SK-N-SH (cell line): ENCODE results near the gene UBAC2. TPM values are rescaled to one million over a fixed set of nuclear protein-coding genes. Genes with fewer than 3 reads are reported as not detected.

Experiments used
- CTCF ChIA-PET: fragments of 300-600, 350-600 bp; formaldehyde crosslinking; extraction: SDS; loops from one replicate; lab custom pipeline; 2021; lab: Yijun Ruan, JAX
- POLR2A ChIA-PET: fragments of 350-600 bp; sonication (Branson Sonifier 250); formaldehyde crosslinking; extraction: SDS; loops from one replicate; lab custom pipeline; 2020; ENCODE audit warnings: antibody characterized with exemption, inconsistent platforms; lab: Yijun Ruan, JAX
- DNase-seq: peaks from one replicate; pipeline ENCODE4 v3.0.0; 2012
- H2AFZ ChIP-seq: fragments of 200-600 bp; sonication (generic); 2 replicates; pipeline ENCODE4 v1.8.1; 2016; ENCODE audit warnings: antibody characterized with exemption, mild to moderate bottlenecking, low read depth
- H3F3A ChIP-seq: fragments of 200-600 bp; sonication (generic); replicated peaks from 2 replicates; pipeline ENCODE3; 2016; ENCODE audit warnings: antibody characterized with exemption, mild to moderate bottlenecking; ENCODE audit not compliant: insufficient read depth
- H3K27ac ChIP-seq, 2 experiments: fragments of 200-500 bp in 1 of 2; fragments of 200-600 bp in 1 of 2; sonication (Bioruptor generic) in 1 of 2; sonication (generic), shearing (Covaris generic) in 1 of 2; 2 replicates each; pipeline versions ENCODE4 v1.5.1 to v1.6.1; 2014 to 2016; ENCODE audit warnings: low read depth in 2 of 2, inconsistent platforms in 1 of 2, low read length in 1 of 2, mild to moderate bottlenecking in 1 of 2, mixed read lengths in 1 of 2
- H3K27me3 ChIP-seq: fragments of 200-600 bp; sonication (generic), shearing (Covaris generic); 2 replicates; pipeline ENCODE4 v1.6.1; 2016; ENCODE audit warnings: mixed run types; ENCODE audit not compliant: insufficient read depth
- H3K36me3 ChIP-seq, 2 experiments: fragments of 200-500 bp in 1 of 2; fragments of 200-600 bp in 1 of 2; sonication (Bioruptor generic) in 1 of 2; sonication (generic) in 1 of 2; replicated peaks in 1 of 2; 2 replicates each; pipeline versions ENCODE3 to v1.5.1; 2014 to 2016; ENCODE audit warnings: low read length in 1 of 2, mild to moderate bottlenecking in 1 of 2; ENCODE audit not compliant: insufficient read depth in 2 of 2, control insufficient read depth in 1 of 2
- H3K4me1 ChIP-seq, 2 experiments: fragments of 200-500 bp in 1 of 2; fragments of 200-600 bp in 1 of 2; sonication (Bioruptor generic) in 1 of 2; sonication (generic), shearing (Covaris generic) in 1 of 2; 2 replicates each; pipeline versions ENCODE4 v1.5.1 to v1.6.1; 2014 to 2016; ENCODE audit warnings: low read depth in 1 of 2, low read length in 1 of 2, mixed run types in 1 of 2; ENCODE audit not compliant: insufficient read depth in 2 of 2, control insufficient read depth in 1 of 2
- H3K4me2 ChIP-seq: fragments of 200-600 bp; sonication (generic), shearing (Covaris generic); 2 replicates; pipeline ENCODE4 v1.6.1; 2017; ENCODE audit warnings: mixed run types
- H3K4me3 ChIP-seq, 2 experiments: fragments of 200-500 bp in 1 of 2; fragments of 200-600 bp in 1 of 2; sonication (Bioruptor generic) in 1 of 2; sonication (generic), shearing (Covaris generic) in 1 of 2; 2 replicates each; pipeline versions ENCODE4 v1.5.1 to v1.8.1; 2014 to 2016; ENCODE audit warnings: low read depth in 2 of 2, inconsistent platforms in 1 of 2, low read length in 1 of 2, mild to moderate bottlenecking in 1 of 2, mixed read lengths in 1 of 2, moderate library complexity in 1 of 2
- H3K79me2 ChIP-seq: fragments of 200-600 bp; sonication (generic); 2 replicates; pipeline ENCODE4 v1.8.1; 2017; ENCODE audit warnings: mild to moderate bottlenecking; ENCODE audit not compliant: insufficient read depth
- H3K9ac ChIP-seq: fragments of 200-600 bp; sonication (generic); 2 replicates; pipeline ENCODE4 v1.6.1; 2017; ENCODE audit warnings: mixed run types
- H3K9me2 ChIP-seq: fragments of 200-600 bp; sonication (generic); 2 replicates; pipeline ENCODE4 v1.6.1; 2017; ENCODE audit warnings: mixed run types
- H3K9me3 ChIP-seq: fragments of 200-600 bp; sonication (generic); 2 replicates; pipeline ENCODE4 v1.6.1; 2017; ENCODE audit warnings: mixed run types, mild to moderate bottlenecking, moderate library complexity
- H4K20me1 ChIP-seq: fragments of 200-600 bp; sonication (generic); 2 replicates; pipeline ENCODE4 v1.6.1; 2017; ENCODE audit warnings: mild to moderate bottlenecking, mixed run types; ENCODE audit not compliant: insufficient read depth
- CHD2 ChIP-seq: fragments of 150-350 bp; IDR thresholded peaks from 2 replicates; pipeline ENCODE4 v1.6.1; 2018; ENCODE audit warnings: low read length; ENCODE audit not compliant: partially characterized antibody
- CTCF ChIP-seq: fragments of 200-600 bp; sonication (generic); IDR thresholded peaks from 2 replicates; pipeline ENCODE4 v1.6.1; 2017; ENCODE audit warnings: antibody characterized with exemption, mild to moderate bottlenecking, moderate library complexity
- ELF1 ChIP-seq: IDR thresholded peaks from 2 replicates; pipeline ENCODE4 v1.4.0; 2012
- FOSL2 ChIP-seq: IDR thresholded peaks from 2 replicates; pipeline ENCODE4 v1.4.0; 2012; ENCODE audit warnings: low read depth, mild to moderate bottlenecking, moderate library complexity, borderline replicate concordance
- FOXJ3 ChIP-seq: sonication (generic); formaldehyde crosslinking; IDR thresholded peaks from 2 replicates; pipeline ENCODE4 v1.5.1; 2020; ENCODE audit warnings: mild to moderate bottlenecking, missing genetic modification reagents
- GATA2 ChIP-seq: sonication (generic); formaldehyde crosslinking; IDR thresholded peaks from 2 replicates; pipeline ENCODE4 v1.5.0; 2020; ENCODE audit warnings: mild to moderate bottlenecking, missing genetic modification reagents
- IRF3 ChIP-seq: fragments of 150-350 bp; IDR thresholded peaks from 2 replicates; pipeline ENCODE4 v1.6.1; 2016; ENCODE audit warnings: mild to moderate bottlenecking, low read depth, low read length
- MXI1 ChIP-seq: IDR thresholded peaks from 2 replicates; pipeline ENCODE4 v1.6.1; 2012; ENCODE audit warnings: mild to moderate bottlenecking, low read depth, low read length, improper control_type of control experiment
- NRF1 ChIP-seq: IDR thresholded peaks from 2 replicates; pipeline ENCODE4 v1.6.1; 2012; ENCODE audit warnings: low read depth, mild to moderate bottlenecking, low read length
- PBX3 ChIP-seq: IDR thresholded peaks from 2 replicates; pipeline ENCODE4; 2012
- RAD21 ChIP-seq: IDR thresholded peaks from 2 replicates; pipeline ENCODE4 v1.6.1; 2012; ENCODE audit warnings: mild to moderate bottlenecking, low read length
- RFX5 ChIP-seq: IDR thresholded peaks from 2 replicates; pipeline ENCODE4 v1.6.1; 2012; ENCODE audit warnings: mild to moderate bottlenecking, improper control_type of control experiment, low read length
- RXRA ChIP-seq: IDR thresholded peaks from 2 replicates; pipeline ENCODE4 v1.4.0; 2012; ENCODE audit warnings: low read depth, mild to moderate bottlenecking, borderline replicate concordance
- SIN3A ChIP-seq: IDR thresholded peaks from 2 replicates; pipeline ENCODE4 v1.6.1; 2012; ENCODE audit warnings: low read depth, mild to moderate bottlenecking, low read length, moderate library complexity, borderline replicate concordance
- TAF1 ChIP-seq: IDR thresholded peaks from 2 replicates; pipeline ENCODE4 v1.6.1; 2012; ENCODE audit warnings: low read depth, mild to moderate bottlenecking, low read length, moderate library complexity, borderline replicate concordance
- TCF12 ChIP-seq: IDR thresholded peaks from 2 replicates; pipeline ENCODE4 v1.4.0; 2012
- USF2 ChIP-seq: fragments of 150-350 bp; IDR thresholded peaks from 2 replicates; pipeline ENCODE4 v1.6.1; 2017; ENCODE audit warnings: antibody characterized with exemption, low read length, low read depth, borderline replicate concordance
- YY1 ChIP-seq: IDR thresholded peaks from 2 replicates; pipeline ENCODE4 v1.4.0; 2012; ENCODE audit warnings: low read depth, mild to moderate bottlenecking
- WGBS: methylation state at CpG from one replicate; pipeline ENCODE4 v1.1.6; 2017; ENCODE audit warnings: low lambda C conversion rate; 5-methylcytosine and 5-hydroxymethylcytosine counted together
- polyA plus RNA-seq, 3 experiments: library from polyadenylated mRNA; depleted of rRNA; stranded (reverse); fragments of >200 nt; gene quantifications; 2 replicates each; pipeline ENCODE4 v1.2.3, GENCODE V29; 2012

The UBAC2 gene
- polyA plus RNA-seq, 1 of the 3 experiments (the other 2 are of a cell fraction), result 79.0 TPM

- Histone ChIP-seq H3K27ac (no peak overlapping the region), H3K9me3 (no peaks in the 10 kb centered on the region), H3F3A (peaks cover 17% of the 10 kb centered on the region)
- no peak for DNase-seq
- CTCF ChIA-PET, result interaction anchor here (1.6 to 1.9 kb wide), 2 partner anchors 45 to 121 kb away, joined by 4 to 6 read pairs; no protein-coding TSS in a partner anchor
- TF ChIP-seq YY1 (no peak), FOSL2 (no peak), RXRA (no peak), RFX5 (no peak), TCF12 (no peak), MXI1 (no peak), USF2 (no peak), TAF1 (no peak), FOXJ3 (CRISPR knock-in tag) (no peak), NRF1 (no peak), ELF1 (no peak), CTCF (no peak), SIN3A (no peak), PBX3 (no peak), CHD2 (no peak), GATA2 (CRISPR knock-in tag) (no peak), IRF3 (no peak), RAD21 (no peak)
- TF ChIP-seq, all 33 proteins: peak for 0
- Histone ChIP-seq H3K4me2 (no peak overlapping the region), H3K79me2 (peaks cover under 1% of the 10 kb centered on the region; the same call in 1 of the 2 replicates), H2AFZ (no peak overlapping the region), H3K27me3 (no peaks in the 10 kb centered on the region), H3K4me1 (peaks cover 12 to 31% of the 10 kb centered on the region in 2 experiments), H3K9me2 (no peaks in the 10 kb centered on the region), H3K4me3 (no peak overlapping the region), H3K36me3 (peaks cover 14 to 20% of the 10 kb centered on the region in 2 experiments), H4K20me1 (0 out of 2 replicates have a peak, but pooled peaks cover 4% of the 10 kb centered on the region), H3K9ac (no peak overlapping the region)
- 96% methylated on average over 10 of the region's 10 CpGs for WGBS
- POLR2A ChIA-PET, result no interaction called here
These were observed 114.1 kb downstream of the UBAC2 start for GRCh38 chr13:99314640-99315176.
